Activated T-cell treated with anti-CD3 and anti-CD28 coated beads, Interleukin-2, amount 50 U/mL, for 4 hours (primary cell): ENCODE data around the gene GRID2. TPM values are rescaled to one million over a fixed set of nuclear protein-coding genes. Genes with fewer than 3 reads are reported as not detected.

Source experiments
- ATAC-seq, 2 donors: fragments of 200-7000 bp; cut with Tn5 transposase; one replicate each; pipeline ENCODE4 v1.10.0; 2021
- DNase-seq: peaks from one replicate; pipeline ENCODE4 v3.0.0-alpha.2; 2020
- H3K27me3 Mint-ChIP-seq: one replicate; pipeline ENCODE4 v1.8.0; 2021; ENCODE audit warnings: low read depth, mixed read lengths
- H3K36me3 Mint-ChIP-seq: one replicate; pipeline ENCODE4 v1.8.0; 2022; ENCODE audit warnings: mixed read lengths; ENCODE audit not compliant: insufficient read depth
- H3K4me1 Mint-ChIP-seq: one replicate; pipeline ENCODE4 v1.8.0; 2021; ENCODE audit warnings: low read depth, mixed read lengths
- H3K4me3 Mint-ChIP-seq: one replicate; pipeline ENCODE4 v1.8.0; 2021; ENCODE audit warnings: mild to moderate bottlenecking, moderate library complexity, mixed read lengths
- H3K9me3 Mint-ChIP-seq: one replicate; pipeline ENCODE4 v1.8.0; 2021; ENCODE audit warnings: mixed read lengths
- total RNA-seq, 3 donors: library from RNA; stranded (reverse); gene quantifications; one replicate each; pipeline ENCODE4 v1.2.1, GENCODE V29; 2021

The GRID2 gene
- total RNA-seq, 3 donors from 2014 or later = 0.22 TPM; not detected in 2

DNA sequence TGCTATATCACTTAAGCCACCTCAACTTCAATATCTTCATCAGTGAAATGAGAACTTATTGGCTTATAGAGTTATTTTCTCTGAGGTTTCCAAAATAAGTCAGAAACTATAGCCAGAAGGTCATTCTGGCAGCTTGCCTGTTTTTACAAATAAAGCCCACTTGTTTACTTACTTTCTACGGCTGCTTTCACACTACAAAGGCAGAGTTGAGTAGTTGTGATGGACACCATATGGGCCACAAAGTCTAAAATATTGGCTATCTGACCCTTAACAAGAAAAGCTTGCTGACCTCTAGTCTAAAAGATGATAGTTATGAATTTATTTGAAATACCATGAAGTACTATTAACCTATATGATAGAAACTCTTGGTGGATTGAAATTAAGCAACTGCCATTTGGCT, 1457.5 kb downstream of the GRID2 start:
- no peaks in the 10 kb centered on the region for H3K9me3 Mint-ChIP-seq
- no peak for ATAC-seq
- no peaks in the 10 kb centered on the region for H3K36me3 Mint-ChIP-seq
- peaks cover 5% of the 10 kb centered on the region for H3K27me3 Mint-ChIP-seq
- no peaks in the 10 kb centered on the region for H3K4me1 Mint-ChIP-seq
- no peak for DNase-seq
- no peak overlapping the region for H3K4me3 Mint-ChIP-seq

DNA sequence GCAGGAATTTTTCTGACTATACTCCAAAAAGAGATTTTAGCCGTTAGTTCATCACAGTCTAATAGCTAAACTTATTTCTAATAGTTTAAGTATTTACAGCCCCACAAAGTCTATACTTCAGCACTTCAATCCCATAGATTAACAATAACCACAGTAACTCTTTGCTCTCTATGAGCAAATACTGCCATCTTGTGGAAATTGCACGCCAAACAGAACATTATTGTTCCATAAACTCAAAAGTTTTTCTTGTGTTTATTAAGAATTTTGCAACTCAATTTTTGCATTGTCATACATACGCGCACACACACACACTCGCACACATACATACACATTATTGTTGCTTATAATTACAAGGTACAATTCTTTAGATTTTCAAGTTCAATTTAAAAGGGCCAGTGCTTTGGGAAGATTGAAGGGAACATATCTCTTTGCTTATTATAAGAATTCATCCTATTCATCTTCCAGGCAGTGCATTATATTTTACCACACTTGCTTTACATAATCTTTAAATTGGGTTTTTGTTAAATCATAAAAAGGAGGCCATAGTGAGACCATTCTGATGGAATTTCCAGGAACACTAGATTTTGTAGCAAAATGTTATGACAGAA, 1461.0 kb downstream of the GRID2 start:
- Mint-ChIP-seq H3K9me3 (no peaks in the 10 kb centered on the region), H3K36me3 (no peaks in the 10 kb centered on the region), H3K4me3 (no peak overlapping the region), H3K27me3 (peaks cover 5% of the 10 kb centered on the region), H3K4me1 (no peaks in the 10 kb centered on the region)
- no peak for DNase-seq
- no peak for ATAC-seq

DNA sequence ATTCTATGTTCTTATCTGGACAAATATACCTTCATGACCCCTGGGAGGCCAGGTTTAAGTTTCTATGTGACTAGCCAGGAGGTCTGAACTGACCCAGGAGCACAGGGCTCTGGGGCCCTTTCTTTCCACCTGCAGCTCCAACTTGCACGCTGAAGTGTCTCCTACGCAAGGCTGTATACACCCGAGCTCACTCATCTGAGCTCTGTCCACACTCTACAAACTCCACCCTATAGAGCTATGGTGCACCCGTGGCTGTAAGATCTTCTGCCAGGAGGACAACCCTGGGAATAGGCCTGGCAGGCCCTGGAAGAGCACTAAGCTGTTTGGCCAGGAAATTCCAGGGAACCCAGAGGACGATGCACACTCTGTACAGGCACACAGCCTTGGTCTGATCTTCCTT, 1464.2 kb downstream of the GRID2 start:
- no peak for DNase-seq
- no peak for ATAC-seq
- no peaks in the 10 kb centered on the region for H3K36me3 Mint-ChIP-seq
- no peak overlapping the region for H3K4me3 Mint-ChIP-seq
- H3K27me3 Mint-ChIP-seq = peaks cover 4% of the 10 kb centered on the region
- no peaks in the 10 kb centered on the region for H3K4me1 Mint-ChIP-seq
- H3K9me3 Mint-ChIP-seq = no peaks in the 10 kb centered on the region

DNA sequence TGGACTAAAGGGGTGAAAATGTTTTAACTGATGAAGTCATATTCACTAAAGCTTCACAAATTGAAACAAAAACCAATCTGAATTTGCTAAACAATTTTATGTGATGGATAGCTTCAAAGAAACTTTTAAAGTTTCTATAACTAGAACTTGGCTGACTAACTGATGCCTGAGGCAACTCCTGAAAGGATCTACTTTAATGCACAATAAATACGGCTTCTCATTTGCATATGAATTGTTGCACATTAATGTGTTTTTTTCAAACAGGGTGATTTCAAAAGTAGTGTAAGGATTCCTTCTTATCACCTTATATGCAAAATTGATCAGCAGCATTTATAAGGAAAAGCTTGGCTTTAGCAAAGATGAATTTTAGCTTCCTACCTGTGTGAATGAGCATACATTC, 1466.4 kb downstream of the GRID2 start:
- Mint-ChIP-seq H3K27me3 (no peaks in the 10 kb centered on the region), H3K9me3 (no peaks in the 10 kb centered on the region), H3K4me3 (no peak overlapping the region), H3K36me3 (no peaks in the 10 kb centered on the region), H3K4me1 (no peaks in the 10 kb centered on the region)
- no peak for DNase-seq
- ATAC-seq = no peak

DNA sequence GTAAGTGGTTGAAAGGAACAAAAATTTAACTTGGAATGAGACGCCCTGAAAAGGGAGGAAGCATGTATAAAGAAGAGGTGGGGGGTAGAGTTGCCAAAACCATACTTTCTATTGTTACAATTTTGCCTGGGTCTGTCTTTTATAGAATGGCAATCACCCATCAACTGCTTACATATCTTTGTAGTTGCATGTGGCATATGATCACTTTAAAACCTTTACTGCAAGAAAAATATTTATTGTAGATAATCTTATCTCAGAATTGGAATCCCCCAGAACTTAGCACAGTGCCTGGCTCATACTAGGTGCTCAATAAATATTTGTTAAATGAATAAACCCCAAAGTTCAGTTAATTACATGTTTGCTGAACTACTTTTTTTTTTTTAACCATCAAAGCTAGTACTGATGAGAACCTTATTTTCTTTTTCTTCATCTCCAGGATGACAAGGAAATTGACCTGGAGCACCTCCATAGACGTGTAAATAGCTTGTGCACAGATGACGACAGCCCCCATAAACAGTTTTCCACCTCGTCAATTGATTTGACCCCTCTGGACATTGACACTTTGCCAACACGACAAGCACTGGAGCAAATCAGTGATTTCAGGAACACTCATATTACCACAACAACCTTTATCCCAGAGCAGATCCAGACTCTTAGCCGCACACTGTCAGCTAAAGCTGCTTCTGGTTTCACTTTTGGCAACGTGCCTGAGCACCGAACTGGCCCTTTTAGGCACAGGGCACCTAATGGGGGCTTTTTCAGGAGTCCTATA, 1468.1 kb downstream of the GRID2 start:
- ATAC-seq (no peak), DNase-seq (no peak)
- H3K9me3 Mint-ChIP-seq = no peaks in the 10 kb centered on the region
- no peak overlapping the region for H3K4me3 Mint-ChIP-seq
- H3K27me3 Mint-ChIP-seq = no peaks in the 10 kb centered on the region
- H3K4me1 Mint-ChIP-seq = no peaks in the 10 kb centered on the region
- H3K36me3 Mint-ChIP-seq = no peaks in the 10 kb centered on the region

DNA sequence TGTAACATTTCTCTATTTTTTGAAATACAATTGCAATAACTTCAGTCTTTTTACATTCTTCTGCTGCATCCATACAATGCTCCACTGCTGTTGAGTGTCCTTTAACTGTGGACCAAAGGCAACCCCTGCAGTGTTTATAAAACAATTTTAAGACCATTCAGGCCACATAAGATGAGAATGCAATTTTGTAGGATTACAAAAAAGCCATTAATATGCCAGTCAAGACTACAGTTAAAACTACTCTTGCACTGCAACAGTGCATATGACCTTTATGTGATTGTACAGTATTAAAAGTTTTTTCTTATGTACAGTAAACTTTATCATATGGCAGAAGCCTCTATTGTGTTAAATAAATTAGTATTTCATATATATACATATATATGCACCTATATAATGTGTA, 1469.1 kb downstream of the GRID2 start:
- Mint-ChIP-seq H3K36me3 (no peaks in the 10 kb centered on the region), H3K27me3 (no peaks in the 10 kb centered on the region), H3K4me3 (no peak overlapping the region), H3K9me3 (no peaks in the 10 kb centered on the region), H3K4me1 (no peaks in the 10 kb centered on the region)
- no peak for ATAC-seq
- no peak for DNase-seq

DNA sequence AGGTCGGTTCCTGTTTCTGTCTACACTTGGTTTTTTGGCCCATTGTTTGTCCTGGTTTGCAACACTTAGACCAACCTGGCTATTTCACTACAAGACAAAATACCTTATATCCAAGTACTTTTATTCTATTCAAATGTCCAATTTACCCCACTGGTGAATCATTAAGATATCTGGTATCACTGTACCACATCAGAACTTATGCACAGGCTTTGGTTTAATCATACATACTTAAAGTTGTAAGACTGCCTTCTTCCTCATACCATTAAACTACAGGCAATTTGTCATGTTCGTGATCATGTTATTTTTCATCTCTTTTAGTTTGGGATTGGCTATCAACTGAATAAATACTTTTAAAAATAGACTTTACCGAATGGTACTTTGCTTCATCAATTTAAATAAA, 1471.8 kb downstream of the GRID2 start:
- Mint-ChIP-seq H3K9me3 (no peaks in the 10 kb centered on the region), H3K36me3 (no peaks in the 10 kb centered on the region), H3K27me3 (no peaks in the 10 kb centered on the region), H3K4me3 (no peak overlapping the region), H3K4me1 (no peaks in the 10 kb centered on the region)
- ATAC-seq (no peak), DNase-seq (no peak)

DNA sequence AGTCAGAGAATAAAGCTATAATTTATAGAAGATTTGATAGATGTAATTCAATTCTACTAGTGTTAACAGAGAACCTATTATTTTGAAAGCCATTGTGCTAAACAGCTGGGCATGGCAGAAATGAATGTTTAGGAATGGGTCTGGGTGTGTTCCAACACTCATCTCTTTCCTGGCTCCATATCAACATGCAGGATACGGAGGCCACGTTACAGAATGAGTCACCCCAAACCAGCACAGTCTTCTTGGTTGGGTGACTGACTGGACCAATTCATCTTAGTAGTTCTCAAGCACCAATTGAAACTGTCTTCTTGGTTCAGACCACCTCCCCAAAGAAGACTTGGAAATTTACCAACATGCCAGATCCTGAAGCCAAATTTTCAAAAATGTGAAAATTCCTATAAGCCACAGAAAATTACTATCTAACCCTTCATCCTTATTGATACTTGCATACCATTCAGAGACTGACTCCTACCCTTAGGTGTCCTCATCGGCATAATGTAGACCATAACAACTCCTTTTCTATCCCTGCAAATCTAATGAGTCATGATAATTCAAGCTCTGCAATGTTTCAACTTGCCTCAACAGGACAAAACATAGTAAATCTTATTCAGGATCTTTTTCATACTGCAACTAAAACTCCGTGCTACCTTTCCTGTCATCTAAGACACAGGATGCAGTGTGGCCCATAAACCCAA, 1472.8 kb downstream of the GRID2 start:
- Mint-ChIP-seq H3K9me3 (no peaks in the 10 kb centered on the region), H3K36me3 (no peaks in the 10 kb centered on the region), H3K27me3 (no peaks in the 10 kb centered on the region), H3K4me1 (no peaks in the 10 kb centered on the region), H3K4me3 (no peak overlapping the region)
- no peak for ATAC-seq
- no peak for DNase-seq

DNA sequence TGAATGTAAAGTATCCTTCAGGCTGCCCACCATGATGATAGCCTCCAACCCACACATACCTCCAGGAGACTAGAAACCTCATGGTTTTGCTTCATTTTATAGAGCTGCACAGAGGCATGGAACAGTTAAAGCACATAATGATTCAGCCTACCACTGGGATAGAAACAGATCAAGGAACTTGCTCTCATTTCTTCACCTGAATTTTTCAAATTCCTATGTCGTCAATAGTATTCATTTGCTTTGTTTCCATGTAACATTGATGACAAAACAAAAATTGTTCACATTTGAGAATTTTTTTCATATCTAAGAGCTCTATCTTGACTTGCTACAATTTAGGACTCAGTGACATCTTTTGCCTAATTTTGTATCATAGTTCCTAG, 1473.3 kb downstream of the GRID2 start:
- DNase-seq (no peak), ATAC-seq (no peak)
- no peak overlapping the region for H3K4me3 Mint-ChIP-seq
- H3K36me3 Mint-ChIP-seq = no peaks in the 10 kb centered on the region
- H3K27me3 Mint-ChIP-seq = no peaks in the 10 kb centered on the region
- H3K4me1 Mint-ChIP-seq = no peaks in the 10 kb centered on the region
- H3K9me3 Mint-ChIP-seq = no peaks in the 10 kb centered on the region

DNA sequence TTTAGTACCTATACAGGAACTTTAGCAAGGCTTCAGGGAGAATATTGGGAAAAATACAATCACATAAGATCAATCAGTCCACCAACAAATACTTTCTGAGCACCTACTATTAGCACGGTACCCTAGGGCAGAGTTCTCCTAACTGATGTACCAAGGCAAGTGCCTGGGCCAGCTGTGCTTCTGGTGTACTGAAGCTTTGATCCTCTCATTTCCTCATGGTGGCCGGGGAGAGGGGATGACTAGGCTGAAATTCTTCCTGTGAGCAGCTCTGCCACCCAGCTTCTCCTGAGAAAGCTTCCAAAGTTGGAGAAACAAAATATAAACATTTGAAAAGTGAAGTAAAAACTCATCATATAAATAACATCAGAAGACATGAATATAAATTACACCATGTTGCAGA, 1475.5 kb downstream of the GRID2 start:
- no peak overlapping the region for H3K4me3 Mint-ChIP-seq
- no peaks in the 10 kb centered on the region for H3K27me3 Mint-ChIP-seq
- H3K36me3 Mint-ChIP-seq = no peaks in the 10 kb centered on the region
- no peaks in the 10 kb centered on the region for H3K4me1 Mint-ChIP-seq
- H3K9me3 Mint-ChIP-seq = no peaks in the 10 kb centered on the region
- no peak for DNase-seq
- no peak for ATAC-seq

DNA sequence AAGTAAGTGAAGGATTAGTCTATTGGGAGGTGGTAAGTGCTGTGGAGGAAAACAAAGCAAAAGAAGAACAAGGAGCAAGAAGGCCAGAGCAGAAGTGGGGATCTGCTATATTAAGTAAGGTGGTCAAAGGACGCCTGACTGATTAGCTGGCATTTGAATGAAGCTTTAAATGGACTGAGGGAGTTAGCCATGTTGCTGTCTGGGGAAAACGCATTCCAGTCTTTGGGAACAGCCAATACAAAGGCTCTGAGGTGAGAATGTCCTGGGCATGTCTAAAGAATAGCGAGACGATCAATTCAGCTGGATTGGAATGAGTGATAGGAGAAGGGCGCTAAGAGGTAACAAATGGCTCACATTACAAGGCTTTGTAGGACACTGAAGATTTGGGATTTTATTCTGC, 1476.3 kb downstream of the GRID2 start:
- no peak for ATAC-seq
- Mint-ChIP-seq H3K4me3 (no peak overlapping the region), H3K36me3 (no peaks in the 10 kb centered on the region), H3K9me3 (no peaks in the 10 kb centered on the region), H3K27me3 (no peaks in the 10 kb centered on the region), H3K4me1 (no peaks in the 10 kb centered on the region)
- DNase-seq = no peak

DNA sequence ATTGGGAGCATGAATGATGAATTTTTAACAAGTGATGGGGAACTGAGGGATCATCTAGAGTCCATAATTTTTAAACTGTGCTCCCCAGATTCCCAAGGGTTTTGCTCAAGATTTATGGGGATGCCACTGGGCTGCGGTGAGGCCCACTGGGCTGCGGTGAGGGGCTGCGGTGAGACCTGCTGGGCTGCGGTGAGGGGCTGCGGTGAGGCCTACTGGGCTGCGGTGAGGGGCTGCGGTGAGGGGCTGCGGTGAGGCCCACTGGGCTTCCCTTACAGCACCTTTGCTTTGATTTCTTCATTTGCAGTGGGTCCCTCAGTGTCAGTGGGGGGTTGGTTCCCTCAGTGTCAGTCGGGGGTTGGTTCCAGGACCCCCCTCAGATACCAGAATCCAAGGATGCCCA, 1477.4 kb downstream of the GRID2 start:
- Mint-ChIP-seq H3K4me1 (no peaks in the 10 kb centered on the region), H3K36me3 (no peaks in the 10 kb centered on the region), H3K9me3 (no peaks in the 10 kb centered on the region), H3K27me3 (no peaks in the 10 kb centered on the region), H3K4me3 (no peak overlapping the region)
- no peak for DNase-seq
- no peak for ATAC-seq

DNA sequence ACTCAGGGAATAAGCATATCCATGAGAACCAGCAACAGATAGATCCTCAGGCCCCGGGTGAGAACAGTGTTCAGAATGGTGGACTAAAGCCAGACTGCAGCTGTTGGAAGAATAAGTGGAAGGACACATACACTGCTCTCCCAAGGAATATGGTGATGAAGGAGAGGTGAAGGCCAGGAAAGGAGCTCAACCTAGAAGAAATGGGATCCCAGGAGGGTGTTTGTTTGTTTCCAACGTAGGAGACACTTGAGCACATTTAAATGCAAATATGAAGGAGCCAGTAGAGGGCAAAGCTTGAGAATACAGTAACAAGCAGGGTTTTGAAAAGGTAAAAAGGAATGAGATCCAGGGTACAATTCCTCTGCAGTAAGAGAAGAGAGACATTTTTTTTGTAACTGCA, 1482.4 kb downstream of the GRID2 start:
- H3K36me3 Mint-ChIP-seq = no peaks in the 10 kb centered on the region
- DNase-seq (no peak), ATAC-seq (no peak)
- H3K9me3 Mint-ChIP-seq = no peaks in the 10 kb centered on the region
- H3K4me1 Mint-ChIP-seq = no peaks in the 10 kb centered on the region
- no peaks in the 10 kb centered on the region for H3K27me3 Mint-ChIP-seq
- no peak overlapping the region for H3K4me3 Mint-ChIP-seq

DNA sequence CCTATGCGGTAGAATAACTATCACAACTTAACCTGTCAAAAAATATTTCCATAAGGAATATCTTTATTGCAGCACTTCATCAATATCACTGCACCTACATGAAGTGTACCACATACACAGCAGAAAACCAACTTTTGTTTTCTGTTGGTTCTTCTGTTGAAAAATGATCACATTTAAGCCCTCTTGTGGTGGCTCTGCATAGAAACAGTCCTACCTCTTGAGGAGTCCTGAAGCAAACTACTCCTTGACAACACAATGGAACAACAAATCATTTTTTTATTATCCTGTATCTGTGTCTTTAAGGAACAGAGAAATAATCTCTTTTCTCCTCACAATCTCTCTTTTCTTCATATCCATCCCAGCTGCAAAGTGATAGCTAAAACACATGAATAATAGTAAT, 1484.9 kb downstream of the GRID2 start:
- no peak overlapping the region for H3K4me3 Mint-ChIP-seq
- no peaks in the 10 kb centered on the region for H3K4me1 Mint-ChIP-seq
- no peaks in the 10 kb centered on the region for H3K9me3 Mint-ChIP-seq
- DNase-seq (no peak), ATAC-seq (no peak)
- no peaks in the 10 kb centered on the region for H3K27me3 Mint-ChIP-seq
- H3K36me3 Mint-ChIP-seq = no peaks in the 10 kb centered on the region

DNA sequence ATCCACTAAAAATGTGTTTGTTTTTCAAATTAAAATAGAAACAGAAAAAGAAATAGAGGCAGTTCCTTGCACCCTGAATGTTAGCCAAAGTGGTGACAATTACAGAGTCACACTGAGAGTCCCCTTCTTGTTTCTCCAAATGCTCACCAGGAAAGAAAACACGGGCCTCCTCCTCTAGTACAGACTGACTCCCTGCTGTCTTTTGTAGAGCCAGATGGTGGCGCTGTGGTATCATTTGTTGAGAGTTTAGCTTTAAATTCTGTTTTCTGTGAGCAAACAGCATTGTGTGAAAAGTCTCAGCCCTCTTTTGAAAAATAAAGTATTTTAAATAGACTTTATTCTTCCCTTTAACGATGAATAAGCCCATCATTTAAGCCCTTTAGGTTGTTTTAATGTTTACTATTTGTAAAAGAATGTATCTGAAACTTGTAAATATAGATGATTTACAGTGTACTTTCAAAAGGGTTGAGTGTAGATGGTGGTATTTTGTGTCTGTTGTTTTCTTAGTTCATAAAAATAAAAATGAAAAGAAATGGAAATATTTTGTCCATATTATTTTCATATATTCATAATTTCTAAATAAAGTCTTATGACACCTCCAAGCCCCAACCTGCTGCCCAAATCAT, 1487.9 kb downstream of the GRID2 start:
- Mint-ChIP-seq H3K9me3 (no peaks in the 10 kb centered on the region), H3K36me3 (no peaks in the 10 kb centered on the region), H3K27me3 (no peaks in the 10 kb centered on the region), H3K4me3 (no peak overlapping the region), H3K4me1 (no peaks in the 10 kb centered on the region)
- DNase-seq (no peak), ATAC-seq (no peak)
